Uterus (tissue), 4 donors: ENCODE results near the gene DOK6. TPM values are rescaled to one million over a fixed set of nuclear protein-coding genes. Genes with fewer than 3 reads are reported as not detected.

ENCODE experiments used
- DNase-seq, 2 donors: peaks; one replicate each; pipeline ENCODE4 v3.0.0-alpha.2; 2019 to 2020
- H3K27ac ChIP-seq, 2 donors: fragments of 200-600 bp; sonication (generic); 1 replicate in 1 of 2; 2 replicates in 1 of 2; pipeline ENCODE4 v1.5.1; 2016 to 2018
- H3K27me3 ChIP-seq, 2 donors: fragments of 200-600 bp; sonication (generic); one replicate each; pipeline ENCODE4 v1.5.1; 2018 to 2019; ENCODE audit warnings: control low read depth in 1 of 2
- H3K36me3 ChIP-seq, 2 donors: fragments of 200-600 bp; sonication (generic); one replicate each; pipeline ENCODE4 v1.5.1; 2019; ENCODE audit warnings: control low read depth in 1 of 2
- H3K4me1 ChIP-seq, 2 donors: fragments of 200-600 bp; sonication (generic); one replicate each; pipeline ENCODE4 v1.5.1; 2018 to 2019; ENCODE audit warnings: control low read depth in 1 of 2
- H3K4me3 ChIP-seq, 2 donors: fragments of 200-600 bp; sonication (generic); 1 replicate in 1 of 2; 2 replicates in 1 of 2; pipeline ENCODE4 v1.5.1; 2018 to 2019; ENCODE audit warnings: mild to moderate bottlenecking in 1 of 2
- H3K9me3 ChIP-seq, 2 donors: fragments of 200-600 bp; sonication (generic); one replicate each; pipeline ENCODE4 v1.5.1; 2019; ENCODE audit warnings: control low read depth in 1 of 2
- POLR2A ChIP-seq, 2 donors: fragments of 450-650 bp; IDR thresholded peaks; one replicate each; pipeline ENCODE4 v1.6.1; 2016; ENCODE audit warnings: antibody characterized with exemption in 2 of 2, mild to moderate bottlenecking in 1 of 2, moderate library complexity in 1 of 2
- intact Hi-C: fragments of 100-400 bp; cut with DNase I; formaldehyde crosslinking; loops from one replicate; pipeline ENCODE4 v1.15.1; 2023; ENCODE audit warnings: low total_unique reads
- total RNA-seq, 4 donors: library from RNA; depleted of rRNA in 3 of 4; stranded (reverse); fragments of >200 nt in 3 of 4; gene quantifications; one replicate each; pipeline versions ENCODE4 v1.1.0 to v1.2.4, GENCODE V29; 2014 to 2023
- TF ChIP-seq, protein P1 (sequence below), 4 experiments: fragments of 200-600 bp in 2 of 4; fragments of 450-650 bp in 2 of 4; sonication (generic) in 2 of 4; IDR thresholded peaks; one replicate each; pipeline ENCODE4 v1.5.1; 2016 to 2019; ENCODE audit warnings: antibody characterized with exemption in 4 of 4, mild to moderate bottlenecking in 2 of 4, moderate library complexity in 1 of 4
- donor health status: DM: yes; HTN: yes; CAD: no.

DOK6 gene
- total RNA-seq, 4 donors from 2014 or later, result 0.26 to 9.5 (median 1.4) TPM

- Histone ChIP-seq H3K27ac (no peak overlapping the region), H3K27me3 (no peaks in the 10 kb centered on the region), H3K36me3 (no peaks in the 10 kb centered on the region), H3K4me1 (no peaks in the 10 kb centered on the region), H3K4me3 (no peak overlapping the region), H3K9me3 (no peaks in the 10 kb centered on the region)
- intact Hi-C loops, result no loop called here
- no peak for DNase-seq
- TF ChIP-seq, protein P1, sequence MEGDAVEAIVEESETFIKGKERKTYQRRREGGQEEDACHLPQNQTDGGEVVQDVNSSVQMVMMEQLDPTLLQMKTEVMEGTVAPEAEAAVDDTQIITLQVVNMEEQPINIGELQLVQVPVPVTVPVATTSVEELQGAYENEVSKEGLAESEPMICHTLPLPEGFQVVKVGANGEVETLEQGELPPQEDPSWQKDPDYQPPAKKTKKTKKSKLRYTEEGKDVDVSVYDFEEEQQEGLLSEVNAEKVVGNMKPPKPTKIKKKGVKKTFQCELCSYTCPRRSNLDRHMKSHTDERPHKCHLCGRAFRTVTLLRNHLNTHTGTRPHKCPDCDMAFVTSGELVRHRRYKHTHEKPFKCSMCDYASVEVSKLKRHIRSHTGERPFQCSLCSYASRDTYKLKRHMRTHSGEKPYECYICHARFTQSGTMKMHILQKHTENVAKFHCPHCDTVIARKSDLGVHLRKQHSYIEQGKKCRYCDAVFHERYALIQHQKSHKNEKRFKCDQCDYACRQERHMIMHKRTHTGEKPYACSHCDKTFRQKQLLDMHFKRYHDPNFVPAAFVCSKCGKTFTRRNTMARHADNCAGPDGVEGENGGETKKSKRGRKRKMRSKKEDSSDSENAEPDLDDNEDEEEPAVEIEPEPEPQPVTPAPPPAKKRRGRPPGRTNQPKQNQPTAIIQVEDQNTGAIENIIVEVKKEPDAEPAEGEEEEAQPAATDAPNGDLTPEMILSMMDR (IDR thresholded peaks at IDR 0.05), result no peak
- TF ChIP-seq POLR2A (IDR thresholded peaks at IDR 0.05), result no peak
Observed at GRCh38 chr18:69622184-69622583, 221.5 kb downstream of the DOK6 start.

DNA sequence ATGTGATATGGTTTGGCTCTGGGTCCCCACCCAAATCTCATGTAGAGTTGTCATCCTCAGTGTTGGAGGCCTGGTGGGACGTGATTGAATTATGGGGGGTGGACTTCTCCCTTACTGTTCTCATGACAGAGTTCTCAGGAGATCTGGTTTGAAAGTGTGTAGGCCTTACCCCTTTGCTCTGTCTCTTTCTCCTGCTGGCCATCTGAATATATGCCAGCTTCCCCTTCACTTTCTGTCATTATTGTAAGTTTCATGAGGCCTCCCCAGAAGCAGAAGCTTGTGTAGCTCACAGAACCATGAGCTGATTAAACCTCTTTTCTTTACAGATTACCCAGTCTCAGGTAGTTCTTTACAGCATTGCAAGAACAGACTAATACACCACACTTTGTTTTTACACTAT lies 222.3 kb downstream of the DOK6 start:
- H3K27me3 ChIP-seq, result no peaks in the 10 kb centered on the region
- TF ChIP-seq, protein P1 (IDR thresholded peaks at IDR 0.05), result no peak
- TF ChIP-seq POLR2A (IDR thresholded peaks at IDR 0.05), result no peak

DNA sequence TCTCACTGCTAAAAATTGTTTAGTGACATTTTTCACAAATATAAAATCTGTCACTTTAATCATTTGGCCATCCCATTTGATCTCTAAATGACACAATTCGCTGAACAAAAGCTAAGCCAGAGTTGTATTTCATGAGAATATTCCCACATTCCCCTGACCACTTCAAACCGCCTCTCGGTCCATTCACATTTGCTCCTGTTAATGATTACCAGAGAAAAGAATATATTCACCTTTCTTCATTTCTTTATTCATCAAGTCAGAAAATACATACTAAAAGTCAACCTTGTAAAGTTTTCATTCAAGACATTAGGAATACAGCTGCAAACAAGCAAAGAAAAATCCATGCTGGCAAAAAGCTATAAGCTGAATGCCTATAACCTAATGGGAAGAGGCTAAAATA lies 225.5 kb downstream of the DOK6 start:
- Histone ChIP-seq H3K27me3 (no peaks in the 10 kb centered on the region), H3K36me3 (no peaks in the 10 kb centered on the region), H3K4me3 (no peak overlapping the region), H3K4me1 (no peaks in the 10 kb centered on the region), H3K27ac (no peak overlapping the region), H3K9me3 (no peaks in the 10 kb centered on the region)
- TF ChIP-seq POLR2A (IDR thresholded peaks at IDR 0.05), result no peak
- TF ChIP-seq, protein P1 (IDR thresholded peaks at IDR 0.05), result no peak
- intact Hi-C loops, result no loop called here
- DNase-seq, result no peak

More for the DNA sequence above, 222.3 kb downstream of the DOK6 start:
- Histone ChIP-seq H3K36me3 (no peaks in the 10 kb centered on the region), H3K4me1 (no peaks in the 10 kb centered on the region), H3K4me3 (no peak overlapping the region), H3K27ac (no peak overlapping the region), H3K9me3 (no peaks in the 10 kb centered on the region)
- no peak for DNase-seq
- intact Hi-C loops, result no loop called here

- DNase-seq, result no peak
- Histone ChIP-seq H3K9me3 (no peaks in the 10 kb centered on the region), H3K4me3 (no peak overlapping the region), H3K4me1 (no peaks in the 10 kb centered on the region), H3K27ac (no peak overlapping the region), H3K36me3 (no peaks in the 10 kb centered on the region), H3K27me3 (no peaks in the 10 kb centered on the region)
- TF ChIP-seq, protein P1 (IDR thresholded peaks at IDR 0.05), result no peak
- no peak for TF ChIP-seq POLR2A (IDR thresholded peaks at IDR 0.05)
- intact Hi-C loops, result no loop called here
Observed at GRCh38 chr18:69626643-69627242, 226.1 kb downstream of the DOK6 start.

- Histone ChIP-seq H3K4me1 (no peaks in the 10 kb centered on the region), H3K27ac (no peak overlapping the region), H3K4me3 (no peak overlapping the region), H3K36me3 (no peaks in the 10 kb centered on the region), H3K27me3 (no peaks in the 10 kb centered on the region), H3K9me3 (no peaks in the 10 kb centered on the region)
- intact Hi-C loops, result no loop called here
- TF ChIP-seq, protein P1 (IDR thresholded peaks at IDR 0.05), result no peak
- TF ChIP-seq POLR2A (IDR thresholded peaks at IDR 0.05), result no peak
- no peak for DNase-seq
Observed at GRCh38 chr18:69628774-69629359, 228.2 kb downstream of the DOK6 start.
